ENCODE data around the gene NFATC2.

DNA sequence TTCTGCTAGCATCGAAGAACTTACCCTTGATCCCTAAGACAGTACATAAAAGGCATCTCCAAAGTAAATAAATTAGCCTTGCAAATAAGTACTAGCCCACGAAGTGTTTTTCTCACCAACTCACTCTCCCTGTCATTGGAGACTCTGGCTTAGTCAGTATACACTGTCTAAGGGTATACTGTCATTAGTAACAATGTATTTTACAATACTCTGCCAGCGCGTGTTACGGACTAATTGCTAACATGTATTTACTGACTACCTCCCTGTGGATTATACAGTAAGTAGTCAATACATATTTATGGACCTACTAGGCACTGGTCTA lies 72.1 kb downstream of the NFATC2 start:
- TF ChIP-seq, protein P1, sequence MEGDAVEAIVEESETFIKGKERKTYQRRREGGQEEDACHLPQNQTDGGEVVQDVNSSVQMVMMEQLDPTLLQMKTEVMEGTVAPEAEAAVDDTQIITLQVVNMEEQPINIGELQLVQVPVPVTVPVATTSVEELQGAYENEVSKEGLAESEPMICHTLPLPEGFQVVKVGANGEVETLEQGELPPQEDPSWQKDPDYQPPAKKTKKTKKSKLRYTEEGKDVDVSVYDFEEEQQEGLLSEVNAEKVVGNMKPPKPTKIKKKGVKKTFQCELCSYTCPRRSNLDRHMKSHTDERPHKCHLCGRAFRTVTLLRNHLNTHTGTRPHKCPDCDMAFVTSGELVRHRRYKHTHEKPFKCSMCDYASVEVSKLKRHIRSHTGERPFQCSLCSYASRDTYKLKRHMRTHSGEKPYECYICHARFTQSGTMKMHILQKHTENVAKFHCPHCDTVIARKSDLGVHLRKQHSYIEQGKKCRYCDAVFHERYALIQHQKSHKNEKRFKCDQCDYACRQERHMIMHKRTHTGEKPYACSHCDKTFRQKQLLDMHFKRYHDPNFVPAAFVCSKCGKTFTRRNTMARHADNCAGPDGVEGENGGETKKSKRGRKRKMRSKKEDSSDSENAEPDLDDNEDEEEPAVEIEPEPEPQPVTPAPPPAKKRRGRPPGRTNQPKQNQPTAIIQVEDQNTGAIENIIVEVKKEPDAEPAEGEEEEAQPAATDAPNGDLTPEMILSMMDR (conservative IDR thresholded peaks at IDR 0.05): no peak
- TF ChIP-seq EZH2 (IDR thresholded peaks at IDR 0.05; ENCODE audit: low read depth): no peak

All from PC-9 (cell line).